HEK293 (cell line): Measurements from ENCODE around the gene PPP4R1.

Experiments
- CTCF ChIA-PET: fragments of 350-600 bp; formaldehyde crosslinking; extraction: SDS; loops from one replicate; lab custom pipeline; 2021; ENCODE audit warnings: antibody characterized with exemption; lab: Yijun Ruan, JAX
- POLR2A ChIA-PET: fragments of 300-600 bp; formaldehyde crosslinking; extraction: SDS; loops from one replicate; lab custom pipeline; 2020; ENCODE audit warnings: antibody characterized with exemption, inconsistent platforms; lab: Yijun Ruan, JAX
- H3K27ac ChIP-seq: fragments of 200-500 bp; sonication (Bioruptor generic); 2 replicates; pipeline ENCODE4 v1.5.1; 2014; ENCODE audit warnings: low read depth, low read length, control low read depth, inconsistent platforms; ENCODE audit errors: extremely low read depth
- H3K36me3 ChIP-seq, 2 experiments: fragments of 200-500 bp in 1 of 2; sonication (Bioruptor generic) in 1 of 2; 1 replicate in 1 of 2; 2 replicates in 1 of 2; pipeline ENCODE4 v1.5.1; 2014 to 2017; ENCODE audit warnings: inconsistent platforms in 2 of 2, low read length in 2 of 2; ENCODE audit not compliant: control insufficient read depth in 2 of 2, insufficient read depth in 1 of 2
- H3K4me1 ChIP-seq: fragments of 200-500 bp; sonication (Bioruptor generic); 2 replicates; pipeline ENCODE4 v1.5.1; 2014; ENCODE audit warnings: mild to moderate bottlenecking, low read length, inconsistent platforms; ENCODE audit not compliant: control insufficient read depth, insufficient read depth
- H3K4me3 ChIP-seq: 2 replicates; pipeline ENCODE4 v1.5.1; 2011; ENCODE audit warnings: low read depth, mild to moderate bottlenecking, control low read depth, low read length, moderate library complexity
- H3K9me3 ChIP-seq: fragments of 200-500 bp; sonication (Bioruptor generic); 2 replicates; pipeline ENCODE4 v1.5.1; 2014; ENCODE audit warnings: low read depth, low read length, inconsistent platforms; ENCODE audit not compliant: control insufficient read depth, insufficient read depth
- AEBP2 ChIP-seq: fragments of 450-650 bp; formaldehyde crosslinking; IDR thresholded peaks from 2 replicates; pipeline ENCODE4 v1.5.1; 2016; ENCODE audit warnings: missing biosample characterization, missing genetic modification characterization, borderline replicate concordance
- CTCF ChIP-seq: fragments of 450-650 bp; formaldehyde crosslinking; IDR thresholded peaks from 2 replicates; pipeline ENCODE4 v1.5.1; 2016; ENCODE audit warnings: missing biosample characterization, missing genetic modification characterization
- EGR2 ChIP-seq: fragments of 450-650 bp; formaldehyde crosslinking; IDR thresholded peaks from 2 replicates; pipeline ENCODE4 v1.5.1; 2016; ENCODE audit warnings: low read depth, missing biosample characterization, missing genetic modification characterization
- GLIS2 ChIP-seq: fragments of 450-650 bp; formaldehyde crosslinking; IDR thresholded peaks from 2 replicates; pipeline ENCODE4 v1.5.1; 2016; ENCODE audit warnings: missing biosample characterization, missing genetic modification characterization
- PATZ1 ChIP-seq: fragments of 450-650 bp; formaldehyde crosslinking; IDR thresholded peaks from 2 replicates; pipeline ENCODE4 v1.5.1; 2016; ENCODE audit warnings: missing biosample characterization, missing genetic modification characterization
- PRDM10 ChIP-seq: fragments of 450-650 bp; formaldehyde crosslinking; IDR thresholded peaks from 2 replicates; pipeline ENCODE4 v1.5.1; 2016; ENCODE audit warnings: missing biosample characterization, missing genetic modification characterization
- PRDM4 ChIP-seq: fragments of 450-650 bp; formaldehyde crosslinking; IDR thresholded peaks from 2 replicates; pipeline ENCODE4 v1.5.1; 2017; ENCODE audit warnings: missing biosample characterization, missing genetic modification characterization
- REPIN1 ChIP-seq: fragments of 450-650 bp; formaldehyde crosslinking; IDR thresholded peaks from 2 replicates; pipeline ENCODE4 v1.5.1; 2017; ENCODE audit warnings: missing biosample characterization, missing genetic modification characterization, low read depth
- ZBTB26 ChIP-seq: fragments of 450-650 bp; formaldehyde crosslinking; optimal IDR thresholded peaks from 2 replicates; pipeline ENCODE3; 2016; ENCODE audit warnings: missing biosample characterization, mild to moderate bottlenecking, missing genetic modification characterization
- ZFP37 ChIP-seq: fragments of 450-650 bp; formaldehyde crosslinking; IDR thresholded peaks from 2 replicates; pipeline ENCODE4 v1.5.1; 2016; ENCODE audit warnings: missing biosample characterization, missing genetic modification characterization
- ZNF121 ChIP-seq: fragments of 450-650 bp; formaldehyde crosslinking; IDR thresholded peaks from 2 replicates; pipeline ENCODE4 v1.5.1; 2016; ENCODE audit warnings: missing biosample characterization, missing genetic modification characterization
- ZNF169 ChIP-seq: fragments of 450-650 bp; formaldehyde crosslinking; IDR thresholded peaks from 2 replicates; pipeline ENCODE4 v1.5.1; 2016; ENCODE audit warnings: missing biosample characterization, missing genetic modification characterization
- ZNF501 ChIP-seq: fragments of 450-650 bp; formaldehyde crosslinking; IDR thresholded peaks from 2 replicates; pipeline ENCODE4 v1.5.1; 2016; ENCODE audit warnings: missing biosample characterization, missing genetic modification characterization
- ZNF658 ChIP-seq: fragments of 450-650 bp; formaldehyde crosslinking; IDR thresholded peaks from 2 replicates; pipeline ENCODE4; 2016; ENCODE audit warnings: missing biosample characterization, missing genetic modification characterization
- ZNF792 ChIP-seq: fragments of 450-650 bp; formaldehyde crosslinking; IDR thresholded peaks from 2 replicates; pipeline ENCODE4 v1.5.1; 2016; ENCODE audit warnings: missing biosample characterization, missing genetic modification characterization
- ZNF837 ChIP-seq: fragments of 450-650 bp; formaldehyde crosslinking; IDR thresholded peaks from 2 replicates; pipeline ENCODE4 v1.5.1; 2016; ENCODE audit warnings: missing biosample characterization, missing genetic modification characterization

The PPP4R1 gene

GRCh38 chr18:9612977-9613376 is 1.4 kb downstream of the PPP4R1 start:
- H3K36me3 ChIP-seq = peaks cover 4 to 15% of the 10 kb centered on the region in 2 experiments
- ChIA-PET POLR2A (interaction anchor here (0.6 kb wide), 1 partner anchor 201 kb away, joined by 3 read pairs; no protein-coding TSS in a partner anchor), CTCF (interaction anchor here (0.7 to 1.7 kb wide), 10 partner anchors 10 to 70 kb away, joined by 3 to 11 read pairs (median 4); no protein-coding TSS in a partner anchor)
- no peaks in the 10 kb centered on the region for H3K9me3 ChIP-seq
- TF ChIP-seq ZFP37 (tag by site-specific recombination) (no peak), GLIS2 (tag by site-specific recombination) (no peak), ZNF837 (no peak), ZNF501 (tag by site-specific recombination) (no peak), ZNF169 (tag by site-specific recombination) (no peak), AEBP2 (tag by site-specific recombination) (no peak), EGR2 (tag by site-specific recombination) (no peak), REPIN1 (tag by site-specific recombination) (no peak), PATZ1 (no peak), PRDM4 (tag by site-specific recombination) (no peak), ZBTB26 (no peak)
- H3K4me1 ChIP-seq = peaks cover 12% of the 10 kb centered on the region
- no peak overlapping the region for H3K27ac ChIP-seq
- peak overlapping the region; percentile 72 for H3K4me3 ChIP-seq

GRCh38 chr18:9612215-9612830 is 2.0 kb downstream of the PPP4R1 start:
- Histone ChIP-seq H3K27ac (no peak overlapping the region), H3K4me3 (peak overlapping the region; percentile 72), H3K36me3 (peaks cover 4 to 15% of the 10 kb centered on the region in 2 experiments), H3K9me3 (no peaks in the 10 kb centered on the region), H3K4me1 (peaks cover 12% of the 10 kb centered on the region)
- TF ChIP-seq CTCF (tag by site-specific recombination) (peak; percentile 60; the same call in 1 of the 2 replicates), ZNF658 (tag by site-specific recombination) (no peak), ZNF792 (tag by site-specific recombination) (no peak), PRDM10 (tag by site-specific recombination) (no peak), ZNF121 (tag by site-specific recombination) (no peak), ZFP37 (tag by site-specific recombination) (peak; percentile 26; the same call in 1 of the 2 replicates)
- CTCF ChIA-PET = interaction anchor here (0.6 to 1.7 kb wide), 19 partner anchors 9 to 348 kb away, joined by 3 to 11 read pairs (median 4); no protein-coding TSS in a partner anchor
- POLR2A ChIA-PET = interaction anchor here (0.6 to 1.0 kb wide), 2 partner anchors 37 to 201 kb away, joined by 3 read pairs; no protein-coding TSS in a partner anchor
